HG02870 (cell line): ENCODE data around the gene PAFAH1B2.

Experiments used
- ATAC-seq: cut with Tn5 transposase; IDR thresholded peaks from one replicate; pipeline ENCODE4 v1.9.1; 2021; ENCODE audit warnings: mild to moderate bottlenecking, moderate library complexity; ENCODE audit not compliant: unreplicated experiment

Gene PAFAH1B2

GRCh38 chr11:117187428-117187798, 43.3 kb downstream of the PAFAH1B2 start:
- no peak for ATAC-seq

- ATAC-seq: no peak
Measured at GRCh38 chr11:117187799-117188481, 43.9 kb downstream of the PAFAH1B2 start.

- ATAC-seq: no peak
Measured at GRCh38 chr11:117188620-117189081, 44.6 kb downstream of the PAFAH1B2 start.

GRCh38 chr11:117189191-117189940, 45.3 kb downstream of the PAFAH1B2 start:
- peak; percentile 43 for ATAC-seq

- ATAC-seq: no peak
Measured at GRCh38 chr11:117189941-117190544, 46.0 kb downstream of the PAFAH1B2 start.

GRCh38 chr11:117191680-117192400, 47.8 kb downstream of the PAFAH1B2 start:
- no peak for ATAC-seq

- ATAC-seq: no peak
Measured at GRCh38 chr11:117192401-117192875, 48.4 kb downstream of the PAFAH1B2 start.

- no peak for ATAC-seq
Measured at GRCh38 chr11:117193130-117194020, 49.3 kb downstream of the PAFAH1B2 start.

GRCh38 chr11:117194267-117194666, 50.2 kb downstream of the PAFAH1B2 start:
- no peak for ATAC-seq

GRCh38 chr11:117195258-117195657, 51.2 kb downstream of the PAFAH1B2 start:
- no peak for ATAC-seq

- no peak for ATAC-seq
Measured at GRCh38 chr11:117195761-117196160, 51.7 kb downstream of the PAFAH1B2 start.

- no peak for ATAC-seq
Measured at GRCh38 chr11:117197006-117197405, 52.9 kb downstream of the PAFAH1B2 start.

GRCh38 chr11:117197516-117198456, 53.7 kb downstream of the PAFAH1B2 start:
- no peak for ATAC-seq

- no peak for ATAC-seq
Measured at GRCh38 chr11:117198613-117199012, 54.5 kb downstream of the PAFAH1B2 start.

- ATAC-seq: no peak
Measured at GRCh38 chr11:117199053-117199915, 55.2 kb downstream of the PAFAH1B2 start, which contains the start of gene TAGLN. TAGLN (plus strand) TSS chr11:117199370; CDS start chr11:117203014, 3,644 bp downstream.

- no peak for ATAC-seq
Measured at GRCh38 chr11:117199916-117200812, 56.1 kb downstream of the PAFAH1B2 start.
